Fibroblast of skin of left biceps (primary cell): Measurements from ENCODE around the gene DIS3L2.

Source experiments
- DNase-seq, 2 experiments: peaks; one replicate each; pipeline ENCODE4 v3.0.0-alpha.2; 2013; ENCODE audit warnings: low read depth in 2 of 2

DIS3L2 gene

GRCh38 chr2:232183279-232183678, 221.8 kb downstream of the DIS3L2 start:
- no peak for DNase-seq

- DNase-seq, result no peak
These were observed 222.8 kb downstream of the DIS3L2 start for GRCh38 chr2:232184346-232184745.

GRCh38 chr2:232190796-232191195, 229.3 kb downstream of the DIS3L2 start:
- no peak for DNase-seq

GRCh38 chr2:232195487-232195886, 234.0 kb downstream of the DIS3L2 start:
- no peak for DNase-seq

- DNase-seq, result no peak
These were observed 235.3 kb downstream of the DIS3L2 start for GRCh38 chr2:232196802-232197201.

GRCh38 chr2:232200195-232200594, 238.7 kb downstream of the DIS3L2 start:
- DNase-seq, result no peak

GRCh38 chr2:232203166-232203891, 241.8 kb downstream of the DIS3L2 start:
- DNase-seq, result no peak

GRCh38 chr2:232203936-232204335, 242.4 kb downstream of the DIS3L2 start:
- no peak for DNase-seq

GRCh38 chr2:232204457-232204931, 243.0 kb downstream of the DIS3L2 start:
- DNase-seq, result no peak

GRCh38 chr2:232207174-232207573, 245.7 kb downstream of the DIS3L2 start:
- no peak for DNase-seq

GRCh38 chr2:232210306-232210705, 248.8 kb downstream of the DIS3L2 start:
- no peak for DNase-seq

- no peak for DNase-seq
These were observed 250.5 kb downstream of the DIS3L2 start for GRCh38 chr2:232211743-232212686.

GRCh38 chr2:232213176-232213575, 251.7 kb downstream of the DIS3L2 start:
- no peak for DNase-seq

- DNase-seq, result no peak
These were observed 252.5 kb downstream of the DIS3L2 start for GRCh38 chr2:232214053-232214452.

GRCh38 chr2:232216028-232216427, 254.5 kb downstream of the DIS3L2 start:
- DNase-seq, result no peak

GRCh38 chr2:232218778-232219495, 257.4 kb downstream of the DIS3L2 start:
- no peak for DNase-seq

- no peak for DNase-seq
These were observed 258.0 kb downstream of the DIS3L2 start for GRCh38 chr2:232219496-232219870.

- no peak for DNase-seq
These were observed 258.4 kb downstream of the DIS3L2 start for GRCh38 chr2:232219932-232220331.

GRCh38 chr2:232225429-232225828, 263.9 kb downstream of the DIS3L2 start:
- DNase-seq, result no peak

GRCh38 chr2:232225895-232226294, 264.4 kb downstream of the DIS3L2 start:
- DNase-seq, result no peak

- no peak for DNase-seq
These were observed 266.8 kb downstream of the DIS3L2 start for GRCh38 chr2:232228332-232228731.
